Transverse colon (tissue), 4 donors: ENCODE results near the gene GOLT1A. TPM values are rescaled to one million over a fixed set of nuclear protein-coding genes. Genes with fewer than 3 reads are reported as not detected.

ENCODE experiments used
- DNase-seq: peaks from one replicate; pipeline ENCODE4 v3.0.0-alpha.2; 2019
- H3K27ac ChIP-seq, 4 donors: fragments of 200-600 bp; sonication (generic); 2 replicates each; pipeline ENCODE4 v1.5.1; 2016 to 2018; ENCODE audit warnings: inconsistent platforms in 4 of 4
- H3K27me3 ChIP-seq: fragments of 200-600 bp; sonication (generic); 2 replicates; pipeline ENCODE4 v1.5.1; 2017; ENCODE audit warnings: inconsistent platforms
- H3K36me3 ChIP-seq, 4 donors: fragments of 200-600 bp; sonication (generic); 2 replicates each; pipeline ENCODE4 v1.5.1; 2017 to 2019; ENCODE audit warnings: inconsistent platforms in 4 of 4
- H3K4me1 ChIP-seq, 4 donors: fragments of 200-600 bp; sonication (generic); 2 replicates each; pipeline ENCODE4 v1.5.1; 2017 to 2020; ENCODE audit warnings: inconsistent platforms in 4 of 4
- H3K4me3 ChIP-seq, 4 donors: fragments of 200-600 bp; sonication (generic); 1 replicate in 1 of 4; 2 replicates in 3 of 4; pipeline versions ENCODE4 v1.5.1 to v1.6.1; 2017 to 2019; ENCODE audit warnings: inconsistent platforms in 4 of 4
- H3K9me3 ChIP-seq, 2 donors: fragments of 200-600 bp; sonication (generic); 2 replicates each; pipeline ENCODE4 v1.5.1; 2017 to 2019; ENCODE audit warnings: inconsistent platforms in 2 of 2
- CTCF ChIP-seq, 5 experiments: fragments of 200-600 bp in 3 of 5; fragments of 450-650 bp in 2 of 5; sonication (generic) in 3 of 5; IDR thresholded peaks; 1 replicate in 2 of 5; 2 replicates in 3 of 5; pipeline ENCODE4 v1.5.1; 2016 to 2017; ENCODE audit warnings: antibody characterized with exemption in 5 of 5, inconsistent platforms in 3 of 5, mild to moderate bottlenecking in 2 of 5, moderate library complexity in 1 of 5
- EP300 ChIP-seq: sonication (generic); formaldehyde crosslinking; IDR thresholded peaks from one replicate; pipeline ENCODE4 v1.6.1; 2017; ENCODE audit warnings: antibody characterized with exemption, low read depth
- POLR2A ChIP-seq: fragments of 450-650 bp; IDR thresholded peaks from one replicate; pipeline ENCODE4 v1.6.1; 2016; ENCODE audit warnings: antibody characterized with exemption, mild to moderate bottlenecking, moderate library complexity
- POLR2AphosphoS5 ChIP-seq, 3 donors: sonication (generic); formaldehyde crosslinking; IDR thresholded peaks; one replicate each; pipeline ENCODE4 v1.6.1; 2016; ENCODE audit warnings: antibody characterized with exemption in 3 of 3
- WGBS, 2 donors: methylation state at CpG; one replicate each; pipeline ENCODE4 v1.1.5; 2018; ENCODE audit warnings: low coverage in 1 of 2; 5-methylcytosine and 5-hydroxymethylcytosine counted together
- in situ Hi-C, 4 donors: fragments of 200-750 bp; cut with MboI; loops; one replicate each; pipeline versions ENCODE4 v1.15.0 to v1.15.1; 2017; ENCODE audit warnings: low sequenced_read_pairs in 3 of 4, low pct_ligation_motif_present in 1 of 4, low pct_unique_long_range_greater_than_20kb in 1 of 4
- intact Hi-C: fragments of 100-400 bp; cut with DNase I; formaldehyde crosslinking; loops from one replicate; pipeline ENCODE4 v1.15.1; 2023; ENCODE audit warnings: low total_unique reads
- total RNA-seq, 4 donors: library from RNA; depleted of rRNA; stranded (reverse); fragments of >200 nt; gene quantifications; one replicate each; pipeline ENCODE4 v1.1.0, GENCODE V29; 2016

GOLT1A gene
- 10 to 100 TPM in 1 of 4 donors, 1 to 10 TPM in 1, not detected in 2; 9.7 to 13.8 TPM for total RNA-seq

GRCh38 chr1:204213668-204214662 is at the start of gene GOLT1A:
Gene GOLT1A, minus strand, starts transcription at chr1:204213988. Its CDS starts 82 bp downstream, at chr1:204213906.
- peak; percentile 90 for DNase-seq
- Histone ChIP-seq H3K36me3 (no peaks in the 10 kb centered on the region), H3K9me3 (no peaks in the 10 kb centered on the region), H3K4me3 (peak within 1 kb of the TSS in 1 of 4 donors; percentile 8), H3K4me1 (peaks cover 0 to 13% (median 7%) of the 10 kb centered on the region in 4 donors), H3K27ac (peak within 1 kb of the TSS in 2 of 4 donors; percentile 20 to 56), H3K27me3 (no peaks in the 10 kb centered on the region)
- in situ Hi-C loops (no loop called here), intact Hi-C loops (no loop called here)
- WGBS, 2 donors = 26 to 80% methylated on average over 1 to 38 of the region's 41 CpGs
- TF ChIP-seq CTCF (IDR thresholded peaks at IDR 0.05) (peak; percentile 38 to 57 (median 42)), EP300 (no peak)

GRCh38 chr1:204263254-204263910 is 49.6 kb upstream of the GOLT1A start:
- WGBS, 2 donors = 65 to 100% methylated on average over 2 to 13 of the region's 13 CpGs
- intact Hi-C loops (no loop called here), in situ Hi-C loops (loop anchor here in 1 of 4 donors (25.0 kb wide), 1 partner anchor 99 kb away; the partner anchor contains the start of gene PLEKHA6)
- H3K27ac ChIP-seq = peak overlapping the region in 1 of 4 donors; percentile 6
- peaks cover 0 to 21% (median 0%) of the 10 kb centered on the region in 4 donors for H3K36me3 ChIP-seq
- no peaks in the 10 kb centered on the region for H3K27me3 ChIP-seq
- H3K4me3 ChIP-seq = no peak overlapping the region
- peaks cover 13 to 25% (median 20%) of the 10 kb centered on the region in 4 donors for H3K4me1 ChIP-seq
- H3K9me3 ChIP-seq = no peaks in the 10 kb centered on the region
- TF ChIP-seq POLR2A (no peak), EP300 (no peak), CTCF (IDR thresholded peaks at IDR 0.05) (no peak), POLR2AphosphoS5 (IDR thresholded peaks at IDR 0.05) (no peak)
- DNase-seq = no peak

GRCh38 chr1:204262506-204263253 is 48.9 kb upstream of the GOLT1A start:
- Histone ChIP-seq H3K36me3 (peaks cover 0 to 21% (median 0%) of the 10 kb centered on the region in 4 donors), H3K27ac (no peak overlapping the region), H3K4me1 (peaks cover 13 to 21% (median 17%) of the 10 kb centered on the region in 4 donors), H3K4me3 (no peak overlapping the region), H3K27me3 (no peaks in the 10 kb centered on the region), H3K9me3 (no peaks in the 10 kb centered on the region)
- intact Hi-C loops (no loop called here), in situ Hi-C loops (loop anchor here in 1 of 4 donors (25.0 kb wide), 1 partner anchor 100 kb away; the partner anchor contains the start of gene PLEKHA6)
- TF ChIP-seq POLR2AphosphoS5 (IDR thresholded peaks at IDR 0.05) = no peak
- no peak for TF ChIP-seq POLR2A
- TF ChIP-seq CTCF (IDR thresholded peaks at IDR 0.05) = no peak
- TF ChIP-seq EP300 = no peak
- WGBS, 2 donors = 76 to 85% methylated on average over 5 to 13 of the region's 13 CpGs
- DNase-seq = no peak
